Ishikawa (cell line): ENCODE measurements around the gene IL36B.

ENCODE experiments used
- RAD21 ChIP-seq: IDR thresholded peaks from 2 replicates; pipeline ENCODE4 v1.6.1; 2012; ENCODE audit warnings: low read depth
- TF ChIP-seq, protein P1 (sequence below): IDR thresholded peaks from 2 replicates; pipeline ENCODE4 v1.6.1; 2012

DNA sequence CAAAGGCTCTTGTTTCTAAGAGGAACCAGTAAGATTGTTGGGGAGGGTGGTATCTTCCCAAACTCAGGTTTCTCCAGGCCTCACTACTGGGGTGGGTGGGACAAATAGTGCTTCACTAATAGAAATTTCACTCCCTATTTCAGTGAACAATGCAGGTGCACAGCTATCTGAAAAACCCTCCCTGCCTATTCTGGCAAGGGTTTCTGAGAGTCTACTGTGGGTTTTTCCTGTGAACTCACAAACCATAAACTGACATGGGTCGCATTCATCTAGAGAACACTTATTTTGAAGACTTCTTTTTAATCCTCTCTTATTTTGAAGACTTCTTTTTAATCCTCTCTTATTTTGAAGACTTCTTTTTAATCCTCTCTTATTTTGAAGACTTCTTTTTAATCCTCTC, 43.0 kb downstream of the IL36B start:
- TF ChIP-seq, protein P1, sequence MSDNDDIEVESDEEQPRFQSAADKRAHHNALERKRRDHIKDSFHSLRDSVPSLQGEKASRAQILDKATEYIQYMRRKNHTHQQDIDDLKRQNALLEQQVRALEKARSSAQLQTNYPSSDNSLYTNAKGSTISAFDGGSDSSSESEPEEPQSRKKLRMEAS: no peak
- no peak for TF ChIP-seq RAD21
